GM21576 (cell line): ENCODE data around the gene FAM83D.

Experiments
- ATAC-seq: cut with Tn5 transposase; IDR thresholded peaks from one replicate; pipeline ENCODE4 v1.9.1; 2021; ENCODE audit warnings: mild to moderate bottlenecking, moderate library complexity; ENCODE audit not compliant: unreplicated experiment

Gene FAM83D

GRCh38 chr20:38926142-38926933 lies at the start of gene FAM83D:
Gene FAM83D (plus strand): TSS chr20:38926417. CDS start chr20:38926443, 26 bp downstream.
- ATAC-seq: peak; percentile 91

- ATAC-seq: no peak
These were observed 48.7 kb upstream of the FAM83D start for GRCh38 chr20:38877483-38877882.

- ATAC-seq: no peak
These were observed 47.4 kb upstream of the FAM83D start for GRCh38 chr20:38878866-38879265.

GRCh38 chr20:38880952-38881735 lies 45.1 kb upstream of the FAM83D start:
- no peak for ATAC-seq

GRCh38 chr20:38881806-38882440 lies 44.3 kb upstream of the FAM83D start:
- ATAC-seq: no peak

GRCh38 chr20:38882600-38882999 lies 43.6 kb upstream of the FAM83D start:
- no peak for ATAC-seq

GRCh38 chr20:38883081-38883980 lies 42.9 kb upstream of the FAM83D start:
- no peak for ATAC-seq

- no peak for ATAC-seq
These were observed 42.1 kb upstream of the FAM83D start for GRCh38 chr20:38883981-38884733.

GRCh38 chr20:38885357-38885756 lies 40.9 kb upstream of the FAM83D start:
- no peak for ATAC-seq

GRCh38 chr20:38888059-38888831 lies 38.0 kb upstream of the FAM83D start:
- no peak for ATAC-seq

- ATAC-seq: no peak
These were observed 37.2 kb upstream of the FAM83D start for GRCh38 chr20:38889050-38889449.

GRCh38 chr20:38889792-38890496 lies 36.3 kb upstream of the FAM83D start:
- ATAC-seq: no peak

GRCh38 chr20:38890497-38890818 lies 35.8 kb upstream of the FAM83D start:
- ATAC-seq: no peak

GRCh38 chr20:38892091-38892981 lies 33.9 kb upstream of the FAM83D start:
- ATAC-seq: peak; percentile 49

- no peak for ATAC-seq
These were observed 33.1 kb upstream of the FAM83D start for GRCh38 chr20:38893056-38893564.

GRCh38 chr20:38893565-38894090 lies 32.6 kb upstream of the FAM83D start:
- ATAC-seq: peak; percentile 44
